ENCODE measurements around the gene UBAC1.
"Not testable (repeated sequence)": the region's sequence is repeated elsewhere in the genome, so short reads cannot be mapped to it uniquely, and the experiment has no call there.

UBAC1 gene

GRCh38 chr9:135968601-135969000 is 7.4 kb upstream of the UBAC1 start:
- Histone ChIP-seq H3K27ac (no peak overlapping the region), H3K36me3 (replicated peaks) (no peaks in the 10 kb centered on the region), H3K4me3 (ENCODE audit: low read depth, low read length) (no peak overlapping the region), H3K27me3 (replicated peaks) (no peaks in the 10 kb centered on the region)
- TF ChIP-seq, protein P1, sequence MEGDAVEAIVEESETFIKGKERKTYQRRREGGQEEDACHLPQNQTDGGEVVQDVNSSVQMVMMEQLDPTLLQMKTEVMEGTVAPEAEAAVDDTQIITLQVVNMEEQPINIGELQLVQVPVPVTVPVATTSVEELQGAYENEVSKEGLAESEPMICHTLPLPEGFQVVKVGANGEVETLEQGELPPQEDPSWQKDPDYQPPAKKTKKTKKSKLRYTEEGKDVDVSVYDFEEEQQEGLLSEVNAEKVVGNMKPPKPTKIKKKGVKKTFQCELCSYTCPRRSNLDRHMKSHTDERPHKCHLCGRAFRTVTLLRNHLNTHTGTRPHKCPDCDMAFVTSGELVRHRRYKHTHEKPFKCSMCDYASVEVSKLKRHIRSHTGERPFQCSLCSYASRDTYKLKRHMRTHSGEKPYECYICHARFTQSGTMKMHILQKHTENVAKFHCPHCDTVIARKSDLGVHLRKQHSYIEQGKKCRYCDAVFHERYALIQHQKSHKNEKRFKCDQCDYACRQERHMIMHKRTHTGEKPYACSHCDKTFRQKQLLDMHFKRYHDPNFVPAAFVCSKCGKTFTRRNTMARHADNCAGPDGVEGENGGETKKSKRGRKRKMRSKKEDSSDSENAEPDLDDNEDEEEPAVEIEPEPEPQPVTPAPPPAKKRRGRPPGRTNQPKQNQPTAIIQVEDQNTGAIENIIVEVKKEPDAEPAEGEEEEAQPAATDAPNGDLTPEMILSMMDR (IDR thresholded peaks at IDR 0.05; ENCODE audit: low read depth, low read length, missing control alignments), result no peak
- in situ Hi-C loops (cut with HindIII; ENCODE audit: low pct_ligation_motif_present, low sequenced_read_pairs), result no loop called here
- no peak for DNase-seq

- H3K36me3 ChIP-seq (replicated peaks), result no peaks in the 10 kb centered on the region
- in situ Hi-C loops (cut with HindIII; ENCODE audit: low pct_ligation_motif_present, low sequenced_read_pairs), result no loop called here
- no peak overlapping the region for H3K4me3 ChIP-seq (ENCODE audit: low read depth, low read length)
- TF ChIP-seq, protein P1 (IDR thresholded peaks at IDR 0.05; ENCODE audit: low read depth, low read length, missing control alignments), result no peak
- no peak for DNase-seq
- no peaks in the 10 kb centered on the region for H3K27me3 ChIP-seq (replicated peaks)
- H3K27ac ChIP-seq, result no peak overlapping the region
Measured at GRCh38 chr9:135968083-135968476, 6.9 kb upstream of the UBAC1 start.

DNA sequence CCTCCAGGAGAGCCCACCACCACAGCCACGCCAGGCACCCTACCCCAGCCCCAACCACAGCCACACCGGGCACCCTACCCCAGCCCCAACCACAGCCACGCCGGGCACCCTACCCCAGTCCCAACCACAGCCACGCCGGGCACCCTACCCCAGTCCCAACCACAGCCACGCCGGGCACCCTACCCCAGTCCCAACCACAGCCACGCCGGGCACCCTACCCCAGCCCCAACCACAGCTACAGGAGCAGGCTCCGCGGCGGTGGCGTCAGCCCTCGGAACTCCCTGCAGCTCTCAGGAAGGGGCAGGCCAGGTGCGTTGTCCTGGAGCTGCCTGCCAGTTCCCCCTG is 5.7 kb upstream of the UBAC1 start:
- DNase-seq; H3K27me3 ChIP-seq (replicated peaks); H3K36me3 ChIP-seq (replicated peaks); H3K27ac ChIP-seq; H3K4me3 ChIP-seq (ENCODE audit: low read depth, low read length); in situ Hi-C loops (cut with HindIII; ENCODE audit: low pct_ligation_motif_present, low sequenced_read_pairs): not testable (repeated sequence)

- DNase-seq, result no peak
- in situ Hi-C loops (cut with HindIII; ENCODE audit: low pct_ligation_motif_present, low sequenced_read_pairs), result no loop called here
- TF ChIP-seq, protein P1 (IDR thresholded peaks at IDR 0.05; ENCODE audit: low read depth, low read length, missing control alignments), result no peak
- H3K27me3 ChIP-seq (replicated peaks), result no peaks in the 10 kb centered on the region
- no peaks in the 10 kb centered on the region for H3K36me3 ChIP-seq (replicated peaks)
- no peak overlapping the region for H3K4me3 ChIP-seq (ENCODE audit: low read depth, low read length)
- no peak overlapping the region for H3K27ac ChIP-seq
Measured at GRCh38 chr9:135965124-135965756, 4.1 kb upstream of the UBAC1 start.

DNA sequence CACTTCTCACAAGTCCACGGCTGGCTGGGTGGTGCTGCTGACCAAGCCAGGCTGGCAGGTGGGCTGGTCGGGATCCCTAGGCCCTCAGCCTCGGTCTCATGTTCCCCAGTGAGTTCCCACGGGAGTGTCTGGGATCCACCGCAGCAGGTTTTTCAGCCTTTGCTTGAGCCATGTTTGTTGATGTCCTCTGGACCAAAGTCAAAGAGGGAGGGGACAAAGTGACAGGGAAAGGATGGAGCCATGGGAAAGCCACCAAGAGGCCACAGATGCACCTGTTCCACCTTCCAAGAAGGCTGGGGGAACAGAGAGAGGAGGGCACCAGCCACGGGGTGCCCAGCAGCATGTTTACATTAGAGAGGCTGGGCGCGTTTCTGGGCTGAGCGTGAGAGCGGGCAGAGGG is 2.8 kb upstream of the UBAC1 start:
- no peak for DNase-seq
- TF ChIP-seq, protein P1 (IDR thresholded peaks at IDR 0.05; ENCODE audit: low read depth, low read length, missing control alignments), result no peak
- in situ Hi-C loops (cut with HindIII; ENCODE audit: low pct_ligation_motif_present, low sequenced_read_pairs), result no loop called here

DNA sequence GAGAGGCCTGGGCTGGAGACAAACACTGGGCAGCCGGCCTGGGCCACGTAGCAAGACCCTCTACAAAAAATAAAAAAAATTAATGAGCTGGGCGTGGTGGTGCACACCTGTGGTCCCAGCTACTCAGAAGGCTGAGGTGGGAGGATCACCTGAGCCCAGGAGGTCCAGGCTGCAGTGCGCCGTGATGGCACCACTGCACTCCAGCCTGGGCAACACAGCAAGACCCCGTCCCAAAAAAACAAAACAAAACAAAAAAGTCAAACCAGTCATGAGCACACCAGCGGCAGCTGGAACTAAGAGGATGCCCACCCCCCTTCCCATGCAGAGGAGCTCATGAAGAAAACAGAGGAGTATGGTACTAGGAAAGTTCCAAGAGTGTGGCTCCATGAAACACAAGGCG is 2.2 kb upstream of the UBAC1 start:
- in situ Hi-C loops (cut with HindIII; ENCODE audit: low pct_ligation_motif_present, low sequenced_read_pairs), result no loop called here
- Histone ChIP-seq H3K36me3 (replicated peaks) (no peaks in the 10 kb centered on the region), H3K4me3 (ENCODE audit: low read depth, low read length) (no peak overlapping the region), H3K27ac (no peak overlapping the region), H3K27me3 (replicated peaks) (no peaks in the 10 kb centered on the region)
- no peak for DNase-seq
- TF ChIP-seq, protein P1 (IDR thresholded peaks at IDR 0.05; ENCODE audit: low read depth, low read length, missing control alignments), result no peak

More for the DNA sequence above, 2.8 kb upstream of the UBAC1 start:
- Histone ChIP-seq H3K27ac (no peak overlapping the region), H3K27me3 (replicated peaks) (no peaks in the 10 kb centered on the region), H3K36me3 (replicated peaks) (no peaks in the 10 kb centered on the region), H3K4me3 (ENCODE audit: low read depth, low read length) (no peak overlapping the region)

All from brain microvascular endothelial cell (primary cell).